Immature natural killer cell (primary cell): Measurements from ENCODE around the gene SORCS2. TPM values are rescaled to one million over a fixed set of nuclear protein-coding genes. Genes with fewer than 3 reads are reported as not detected.
A peak's percentile ranks its signal among the peaks of the same experiment; 100 is the strongest.

ENCODE experiments used
- DNase-seq, 3 donors: peaks; one replicate each; pipeline ENCODE4 v3.0.0; 2022; ENCODE audit warnings: mixed read lengths in 1 of 3
- H3K27ac Mint-ChIP-seq, 6 donors: one replicate each; pipeline ENCODE4 v1.8.0; 2020; ENCODE audit warnings: mixed read lengths in 6 of 6, mild to moderate bottlenecking in 5 of 6, inconsistent platforms in 4 of 6, moderate library complexity in 3 of 6
- H3K27me3 Mint-ChIP-seq, 3 donors: one replicate each; pipeline ENCODE4 v1.8.0; 2020 to 2021; ENCODE audit warnings: low read depth in 3 of 3, mild to moderate bottlenecking in 3 of 3, mixed read lengths in 3 of 3, moderate library complexity in 3 of 3, inconsistent platforms in 1 of 3
- H3K36me3 Mint-ChIP-seq, 3 donors: one replicate each; pipeline ENCODE4 v1.8.0; 2020; ENCODE audit warnings: mixed read lengths in 3 of 3, inconsistent platforms in 2 of 3, mild to moderate bottlenecking in 2 of 3
- H3K4me1 Mint-ChIP-seq, 2 donors: one replicate each; pipeline ENCODE4 v1.8.0; 2020; ENCODE audit warnings: inconsistent platforms in 2 of 2, mild to moderate bottlenecking in 2 of 2, mixed read lengths in 2 of 2, moderate library complexity in 1 of 2
- H3K4me3 Mint-ChIP-seq, 5 donors: one replicate each; pipeline ENCODE4 v1.8.0; 2020; ENCODE audit warnings: mild to moderate bottlenecking in 5 of 5, mixed read lengths in 5 of 5, inconsistent platforms in 3 of 5, moderate library complexity in 3 of 5
- H3K9me3 Mint-ChIP-seq, 6 donors: one replicate each; pipeline ENCODE4 v1.8.0; 2020; ENCODE audit warnings: mild to moderate bottlenecking in 6 of 6, mixed read lengths in 6 of 6, inconsistent platforms in 4 of 6, moderate library complexity in 3 of 6
- polyA plus RNA-seq, 3 donors: library from polyadenylated mRNA; unstranded; fragments of 300-500 nt; fragmentation: Illumina TruSeq; gene quantifications; one replicate each; pipeline ENCODE4 v1.2.3, GENCODE V29; 2021

The SORCS2 gene
- polyA plus RNA-seq, 3 donors from 2014 or later: 0.04 to 0.16 TPM; not detected in 1

DNA sequence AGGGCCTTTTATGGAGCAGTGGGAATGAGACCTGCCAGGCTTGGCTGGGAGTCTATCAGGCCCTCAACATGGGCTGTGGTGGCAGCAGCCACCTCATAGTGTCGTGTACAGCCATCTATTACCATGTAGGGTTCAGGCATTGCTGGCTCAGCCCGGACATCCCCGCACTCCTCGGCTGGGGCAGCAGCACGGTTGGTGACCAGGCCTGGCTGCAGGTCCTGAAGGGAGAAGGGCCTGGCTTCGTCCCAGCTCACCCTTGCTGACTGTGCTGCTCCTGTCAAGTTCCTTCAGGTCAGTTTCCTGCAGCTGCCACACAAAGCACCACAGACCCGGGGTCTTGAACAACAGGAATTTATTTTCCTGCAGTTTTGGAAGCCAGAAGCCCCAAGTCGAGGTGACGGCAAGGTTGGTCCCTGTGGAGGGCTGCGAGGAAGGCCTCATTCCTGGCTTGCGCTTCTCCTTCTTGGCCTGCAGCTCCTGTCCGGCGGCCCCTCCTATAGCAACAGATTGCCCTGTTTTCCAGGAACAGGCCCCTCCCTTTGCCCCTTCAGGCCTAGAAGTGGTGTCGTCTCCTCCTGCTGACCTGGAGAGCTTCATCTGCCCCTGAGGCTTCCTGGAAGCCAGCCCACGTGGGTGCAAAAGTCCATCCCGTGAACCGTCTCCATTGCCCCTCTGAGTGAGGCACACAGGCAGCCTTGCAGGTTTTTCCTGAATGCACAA, 25.2 kb upstream of the SORCS2 start:
- H3K36me3 Mint-ChIP-seq: peaks cover 0 to 4% (median 0%) of the 10 kb centered on the region in 3 donors
- no peaks in the 10 kb centered on the region for H3K9me3 Mint-ChIP-seq
- no peak for DNase-seq
- peaks cover 27 to 36% of the 10 kb centered on the region in 2 donors for H3K4me1 Mint-ChIP-seq
- no peak overlapping the region for H3K27ac Mint-ChIP-seq
- peaks cover 0 to 6% (median 6%) of the 10 kb centered on the region in 3 donors for H3K27me3 Mint-ChIP-seq
- H3K4me3 Mint-ChIP-seq: no peak overlapping the region

DNA sequence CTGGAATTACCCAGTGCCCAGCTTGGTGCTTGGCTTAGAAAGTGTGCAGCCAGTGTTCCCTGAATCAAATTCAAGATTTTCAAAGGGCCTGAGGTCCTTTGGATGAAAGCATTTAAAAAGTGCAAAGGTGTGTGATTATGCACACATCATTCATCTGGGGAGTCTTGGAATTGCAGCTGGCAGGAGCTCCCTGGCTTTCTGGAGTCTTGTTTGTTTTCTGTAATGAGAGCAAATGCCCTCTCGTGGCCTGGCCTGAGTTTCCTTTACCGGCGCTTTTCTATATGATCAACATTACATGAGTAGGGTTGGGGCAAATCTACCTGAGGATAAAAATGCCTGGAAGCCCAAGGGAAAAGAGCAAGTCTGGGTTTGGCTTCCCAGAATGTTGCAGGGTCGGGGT, 24.6 kb upstream of the SORCS2 start:
- Mint-ChIP-seq H3K36me3 (peaks cover 0 to 4% (median 0%) of the 10 kb centered on the region in 3 donors), H3K4me1 (peaks cover 27 to 36% of the 10 kb centered on the region in 2 donors), H3K9me3 (no peaks in the 10 kb centered on the region), H3K4me3 (peak overlapping the region in 2 of 5 donors; percentile 27 to 31), H3K27ac (no peak overlapping the region), H3K27me3 (peaks cover 0 to 6% (median 5%) of the 10 kb centered on the region in 3 donors)
- no peak for DNase-seq

DNA sequence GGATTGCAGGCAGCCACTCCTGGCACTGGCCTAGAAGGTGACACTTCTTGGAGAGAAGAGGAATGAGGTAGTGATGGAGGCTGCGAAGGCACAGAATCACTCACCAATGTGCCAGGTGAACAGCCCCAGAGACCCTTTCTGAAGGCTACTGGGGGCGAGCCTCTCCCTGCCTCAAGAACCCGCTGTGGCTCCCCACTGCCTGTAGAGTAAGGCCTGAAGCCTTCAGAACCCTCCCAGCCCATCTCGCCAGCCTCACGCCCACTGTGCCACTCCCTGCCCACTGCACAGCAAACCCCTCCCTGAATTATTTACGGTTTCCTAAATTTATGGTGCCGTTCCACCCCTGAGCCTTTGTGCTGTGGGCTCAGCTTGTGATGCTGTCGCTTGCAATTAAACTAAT, 24.2 kb upstream of the SORCS2 start:
- peak overlapping the region in 1 of 6 donors; percentile 60 for H3K27ac Mint-ChIP-seq
- H3K36me3 Mint-ChIP-seq: peaks cover 0 to 4% (median 0%) of the 10 kb centered on the region in 3 donors
- no peaks in the 10 kb centered on the region for H3K9me3 Mint-ChIP-seq
- no peak for DNase-seq
- peaks cover 27 to 36% of the 10 kb centered on the region in 2 donors for H3K4me1 Mint-ChIP-seq
- H3K4me3 Mint-ChIP-seq: peak overlapping the region in 2 of 5 donors; percentile 27 to 31
- peaks cover 0 to 6% (median 5%) of the 10 kb centered on the region in 3 donors for H3K27me3 Mint-ChIP-seq

DNA sequence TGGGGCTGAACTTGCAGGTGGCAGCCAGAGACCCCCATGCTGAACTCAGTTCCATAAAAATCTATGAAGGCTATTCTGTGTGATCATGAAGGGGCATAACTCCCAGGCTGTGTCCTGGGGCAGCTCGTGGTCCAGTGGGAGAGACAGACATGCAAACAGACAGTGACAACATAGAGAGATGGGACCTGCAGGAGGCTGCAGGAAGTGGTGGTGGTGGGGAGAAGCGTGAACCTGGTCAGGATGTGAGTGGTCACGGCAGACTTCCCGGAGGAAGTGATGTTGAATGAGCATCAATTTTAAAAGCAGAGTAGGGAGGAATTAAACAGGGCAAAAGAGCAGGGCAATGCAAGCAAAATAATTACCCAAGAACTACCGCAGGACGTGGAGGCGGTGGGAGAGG, 23.2 kb upstream of the SORCS2 start:
- peak; percentile 33 to 51 (median 43) for DNase-seq
- Mint-ChIP-seq H3K27ac (peak overlapping the region in 5 of 6 donors; percentile 32 to 82 (median 47)), H3K9me3 (no peaks in the 10 kb centered on the region), H3K4me1 (peaks cover 27 to 36% of the 10 kb centered on the region in 2 donors), H3K27me3 (peaks cover 0 to 8% (median 6%) of the 10 kb centered on the region in 3 donors), H3K4me3 (peak overlapping the region; percentile 67 to 86 (median 78)), H3K36me3 (peaks cover 0 to 4% (median 0%) of the 10 kb centered on the region in 3 donors)

DNA sequence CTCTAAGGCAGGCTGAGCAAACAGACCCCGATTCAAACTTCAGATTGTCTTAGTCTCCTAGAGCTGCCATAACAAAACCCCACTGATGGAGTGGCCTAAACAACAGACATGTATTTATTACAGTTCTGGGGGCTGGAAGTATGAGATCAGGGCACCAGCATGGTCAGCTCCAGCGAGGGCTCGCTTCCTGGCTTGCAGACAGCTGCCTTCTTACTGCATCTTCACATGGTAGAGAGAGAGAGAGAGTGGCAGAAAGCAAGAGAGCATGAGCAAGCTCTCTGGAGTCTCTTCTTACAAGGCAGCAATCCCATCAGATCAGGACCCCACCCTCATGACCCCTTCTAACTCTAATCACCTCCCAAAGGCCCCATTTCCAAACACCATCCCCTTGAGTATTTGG, 22.3 kb upstream of the SORCS2 start:
- H3K27me3 Mint-ChIP-seq: peaks cover under 1 to 6% (median 4%) of the 10 kb centered on the region in 3 donors
- no peaks in the 10 kb centered on the region for H3K9me3 Mint-ChIP-seq
- peaks cover 27 to 36% of the 10 kb centered on the region in 2 donors for H3K4me1 Mint-ChIP-seq
- no peak for DNase-seq
- H3K27ac Mint-ChIP-seq: peak overlapping the region in 3 of 6 donors; percentile 60 to 74 (median 71)
- peaks cover 0 to 4% (median 0%) of the 10 kb centered on the region in 3 donors for H3K36me3 Mint-ChIP-seq
- peak overlapping the region; percentile 67 to 86 (median 78) for H3K4me3 Mint-ChIP-seq

DNA sequence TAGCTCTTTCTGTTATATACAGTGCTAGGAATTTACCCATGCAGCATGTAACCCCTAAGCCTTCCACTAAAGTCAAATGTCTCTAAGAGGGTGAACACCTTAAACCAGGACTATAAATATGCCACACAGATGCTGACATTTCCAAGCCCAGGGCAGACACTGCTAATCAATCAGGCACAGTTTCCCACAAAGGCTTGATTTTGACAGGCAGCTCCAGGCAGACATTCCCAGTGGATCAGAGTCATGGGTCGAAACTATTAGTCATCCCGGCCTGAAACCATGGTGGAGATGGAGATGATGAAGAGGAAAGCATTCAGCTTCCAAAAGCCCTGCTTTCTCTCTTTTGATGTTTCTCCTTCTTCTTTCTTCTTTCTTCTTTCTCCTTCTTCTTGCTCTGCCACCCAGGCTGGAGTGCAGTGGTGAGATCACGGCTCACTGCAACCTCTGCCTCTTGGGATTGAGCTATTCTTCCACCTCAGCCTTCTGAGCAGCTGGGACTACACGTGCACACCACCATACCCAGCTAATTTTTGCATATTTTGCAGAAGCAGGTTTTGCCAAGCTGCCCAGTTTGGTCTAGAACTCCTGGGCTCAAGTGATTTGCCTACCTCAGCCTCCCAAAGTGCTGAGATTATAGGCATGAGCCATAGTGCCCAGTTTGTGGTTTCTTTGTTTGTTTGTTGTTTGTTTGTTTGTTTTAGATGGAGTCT, 21.0 kb upstream of the SORCS2 start:
- no peak for DNase-seq
- peaks cover 0 to 4% (median 0%) of the 10 kb centered on the region in 3 donors for H3K36me3 Mint-ChIP-seq
- peak overlapping the region in 1 of 5 donors; percentile 15 for H3K4me3 Mint-ChIP-seq
- peaks cover 27 to 36% of the 10 kb centered on the region in 2 donors for H3K4me1 Mint-ChIP-seq
- H3K9me3 Mint-ChIP-seq: no peaks in the 10 kb centered on the region
- peaks cover 2 to 8% (median 7%) of the 10 kb centered on the region in 3 donors for H3K27me3 Mint-ChIP-seq
- H3K27ac Mint-ChIP-seq: peak overlapping the region in 2 of 6 donors; percentile 1 to 27

DNA sequence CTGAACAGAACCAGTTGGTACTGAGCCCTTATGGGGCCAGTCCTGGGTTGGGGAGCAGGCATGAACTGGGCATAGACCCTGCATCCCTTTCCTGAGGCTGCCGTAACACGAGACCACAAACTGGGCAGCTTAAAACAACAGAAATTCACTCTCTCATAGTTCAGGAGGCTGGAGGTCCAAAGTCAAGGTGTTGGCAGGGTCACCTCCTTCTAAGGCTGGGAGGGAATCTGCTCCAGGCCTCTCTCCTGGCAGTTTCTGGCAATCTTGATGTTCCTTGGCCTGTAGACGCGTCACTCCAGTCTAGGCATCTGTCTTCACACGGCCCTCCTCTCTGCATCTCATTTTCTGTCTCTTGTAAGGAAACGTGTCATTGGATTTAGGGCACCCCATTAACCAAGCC, 19.8 kb upstream of the SORCS2 start:
- DNase-seq: no peak
- H3K27ac Mint-ChIP-seq: no peak overlapping the region
- peaks cover 27 to 35% of the 10 kb centered on the region in 2 donors for H3K4me1 Mint-ChIP-seq
- H3K36me3 Mint-ChIP-seq: peaks cover 0 to 4% (median 0%) of the 10 kb centered on the region in 3 donors
- no peaks in the 10 kb centered on the region for H3K9me3 Mint-ChIP-seq
- peaks cover 2 to 14% (median 8%) of the 10 kb centered on the region in 3 donors for H3K27me3 Mint-ChIP-seq
- H3K4me3 Mint-ChIP-seq: no peak overlapping the region

DNA sequence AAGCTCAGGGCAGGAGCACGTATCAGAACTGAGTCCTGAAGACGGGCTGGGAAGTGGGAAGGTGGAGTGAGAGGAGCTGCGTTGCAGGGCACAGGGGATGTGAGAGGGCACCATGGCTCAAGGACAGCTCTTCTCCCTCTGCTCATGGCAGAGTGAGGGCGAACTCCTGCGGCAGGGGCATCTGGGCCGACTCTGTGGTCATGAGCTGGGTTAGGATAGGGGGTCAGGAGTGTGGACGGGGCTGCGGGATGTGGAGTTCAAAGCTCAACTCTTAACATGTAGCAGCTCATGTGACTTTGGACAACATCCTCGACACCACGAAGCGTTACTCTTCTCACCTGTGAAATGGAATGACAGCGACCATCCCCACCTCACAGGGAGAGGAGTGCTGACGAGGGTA, 19.4 kb upstream of the SORCS2 start:
- Mint-ChIP-seq H3K4me1 (peaks cover 27 to 31% of the 10 kb centered on the region in 2 donors), H3K27me3 (peaks cover 2 to 17% (median 8%) of the 10 kb centered on the region in 3 donors), H3K27ac (no peak overlapping the region), H3K9me3 (no peaks in the 10 kb centered on the region), H3K4me3 (no peak overlapping the region), H3K36me3 (peaks cover 0 to 4% (median 0%) of the 10 kb centered on the region in 3 donors)
- no peak for DNase-seq

DNA sequence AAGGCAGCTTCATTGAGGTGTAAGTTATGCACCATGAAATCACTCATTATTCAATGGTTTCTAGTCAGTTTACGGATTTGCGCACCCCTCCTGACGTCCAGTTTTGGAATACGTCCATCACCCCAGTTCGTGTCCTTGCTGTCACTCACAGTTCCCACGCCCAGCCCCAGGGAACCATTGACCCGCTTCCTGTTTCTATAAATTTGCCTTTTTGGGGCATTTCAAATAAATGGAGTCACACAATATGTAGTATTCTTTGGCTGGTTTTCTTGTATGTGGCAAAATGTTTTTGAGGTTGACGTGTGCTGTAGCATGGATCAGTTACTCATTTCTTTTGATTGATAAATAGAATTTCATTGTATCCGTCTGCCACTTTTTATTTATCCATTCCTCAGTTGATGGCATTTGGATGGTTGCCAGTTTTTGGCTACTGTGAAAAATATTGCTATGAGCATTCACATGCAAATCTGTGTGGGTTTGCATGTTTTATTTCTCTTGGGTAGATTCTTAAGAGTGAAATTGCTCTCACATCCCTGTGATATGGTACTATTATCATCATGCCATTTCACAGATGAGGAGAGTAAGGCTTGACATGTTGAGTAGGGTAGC, 18.4 kb upstream of the SORCS2 start:
- peaks cover 0 to 4% (median 0%) of the 10 kb centered on the region in 3 donors for H3K36me3 Mint-ChIP-seq
- H3K4me3 Mint-ChIP-seq: no peak overlapping the region
- peaks cover 0 to under 1% (median 0%) of the 10 kb centered on the region in 6 donors for H3K9me3 Mint-ChIP-seq
- no peak for DNase-seq
- H3K27ac Mint-ChIP-seq: no peak overlapping the region
- H3K27me3 Mint-ChIP-seq: peaks cover 2 to 17% (median 8%) of the 10 kb centered on the region in 3 donors
- peaks cover 20 to 22% of the 10 kb centered on the region in 2 donors for H3K4me1 Mint-ChIP-seq

DNA sequence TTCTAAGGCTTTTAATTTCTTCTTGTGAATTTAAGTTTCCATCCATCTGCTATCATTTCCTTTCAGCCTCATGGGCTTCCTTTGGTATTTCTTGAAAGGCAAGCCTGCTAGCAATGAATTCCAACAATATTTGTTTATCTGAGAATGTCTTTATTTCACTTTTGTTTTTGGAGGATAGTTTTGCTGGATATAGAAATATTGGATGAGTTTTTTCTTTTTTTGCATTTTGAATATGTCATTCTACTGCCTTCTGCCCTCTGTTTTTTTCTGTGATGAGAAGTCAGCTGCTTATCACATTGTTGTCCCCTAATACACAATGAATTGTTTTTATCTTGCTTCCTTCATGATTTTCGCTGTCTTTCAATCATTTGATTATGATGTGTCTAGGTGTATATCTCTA, 13.2 kb upstream of the SORCS2 start:
- Mint-ChIP-seq H3K9me3 (peaks cover 0 to 9% (median 8%) of the 10 kb centered on the region in 6 donors), H3K4me3 (no peak overlapping the region), H3K36me3 (peaks cover 6 to 7% (median 6%) of the 10 kb centered on the region in 3 donors), H3K27ac (no peak overlapping the region), H3K27me3 (peaks cover 8 to 13% (median 12%) of the 10 kb centered on the region in 3 donors), H3K4me1 (peaks cover 13 to 14% of the 10 kb centered on the region in 2 donors)
- DNase-seq: no peak

DNA sequence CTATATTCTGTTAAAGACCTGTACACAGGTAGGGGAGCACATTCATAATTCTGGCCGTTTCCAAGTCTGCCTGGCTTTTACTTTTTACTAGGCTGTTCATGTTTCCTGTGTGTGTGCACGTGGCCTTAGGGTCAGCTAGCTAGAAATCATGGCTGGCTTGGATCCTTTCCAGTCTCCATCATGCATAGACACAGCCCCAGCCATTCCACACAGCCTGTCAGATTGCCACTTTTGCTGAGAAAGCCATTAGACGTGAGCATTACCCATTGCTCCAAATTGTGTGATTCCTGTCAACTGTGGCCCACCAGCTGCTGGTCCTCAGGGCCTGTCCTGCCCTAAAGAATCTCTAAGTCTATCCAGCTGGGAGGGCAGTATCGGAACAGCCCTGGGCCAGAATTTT, 11.4 kb upstream of the SORCS2 start:
- Mint-ChIP-seq H3K27ac (no peak overlapping the region), H3K4me1 (peaks cover 13 to 14% of the 10 kb centered on the region in 2 donors), H3K9me3 (peaks cover 0 to 9% (median 8%) of the 10 kb centered on the region in 6 donors), H3K27me3 (peaks cover 8 to 17% (median 10%) of the 10 kb centered on the region in 3 donors), H3K36me3 (peaks cover 6 to 7% (median 6%) of the 10 kb centered on the region in 3 donors), H3K4me3 (no peak overlapping the region)
- DNase-seq: no peak

DNA sequence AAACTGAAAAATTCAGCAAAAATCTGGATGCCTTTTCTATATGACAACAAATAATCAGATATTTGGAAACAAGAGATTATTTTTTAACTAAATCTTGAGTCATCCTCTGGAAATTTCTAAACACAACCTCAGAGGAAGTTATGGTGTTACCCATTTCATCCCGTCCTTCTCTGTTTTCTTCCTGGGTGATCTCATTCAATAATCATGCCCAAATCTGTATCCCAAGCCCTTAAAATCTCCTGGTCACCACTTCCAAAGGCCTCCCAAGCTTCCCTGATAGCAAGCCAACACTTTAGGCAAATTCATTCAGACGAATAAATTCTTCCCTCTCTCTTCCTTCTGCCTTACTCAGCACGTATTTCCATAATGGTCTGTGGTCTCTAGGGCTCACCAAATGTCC, 9.7 kb upstream of the SORCS2 start:
- Mint-ChIP-seq H3K4me1 (peaks cover 13 to 14% of the 10 kb centered on the region in 2 donors), H3K9me3 (peaks cover 0 to 9% (median 8%) of the 10 kb centered on the region in 6 donors), H3K4me3 (no peak overlapping the region), H3K36me3 (peaks cover 6 to 7% (median 6%) of the 10 kb centered on the region in 3 donors), H3K27me3 (peaks cover 6 to 10% (median 8%) of the 10 kb centered on the region in 3 donors), H3K27ac (no peak overlapping the region)
- DNase-seq: no peak

DNA sequence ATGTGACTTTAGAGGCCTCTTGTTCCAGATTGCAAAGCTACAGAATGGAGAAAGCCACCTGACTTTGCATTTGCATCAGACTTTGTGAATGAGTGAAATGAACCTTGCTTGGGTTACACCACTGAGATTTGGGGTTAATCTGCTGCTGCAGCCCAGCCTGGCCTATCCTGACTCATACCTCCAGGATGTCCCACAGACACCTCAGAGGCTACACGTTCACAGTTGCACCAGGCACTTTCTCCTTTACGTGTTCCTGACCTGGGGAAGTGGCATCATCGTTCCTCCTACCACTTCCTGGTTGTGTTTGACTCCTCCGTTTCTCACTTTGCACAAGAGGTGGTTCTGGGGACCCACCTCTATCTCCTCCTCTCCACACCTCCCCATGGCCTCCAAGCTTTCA, 9.2 kb upstream of the SORCS2 start:
- peak overlapping the region in 3 of 6 donors; percentile 18 to 31 (median 29) for H3K27ac Mint-ChIP-seq
- DNase-seq: peak; percentile 6 to 28 (median 15)
- peak overlapping the region in 3 of 5 donors; percentile 1 to 54 (median 7) for H3K4me3 Mint-ChIP-seq
- peaks cover 6 to 7% (median 6%) of the 10 kb centered on the region in 3 donors for H3K36me3 Mint-ChIP-seq
- peaks cover 6 to 10% (median 7%) of the 10 kb centered on the region in 3 donors for H3K27me3 Mint-ChIP-seq
- H3K9me3 Mint-ChIP-seq: peaks cover 0 to 9% (median 8%) of the 10 kb centered on the region in 6 donors
- peaks cover 13 to 14% of the 10 kb centered on the region in 2 donors for H3K4me1 Mint-ChIP-seq
